ENCODE results near the gene TMEM94. TPM values are rescaled to one million over a fixed set of nuclear protein-coding genes. Genes with fewer than 3 reads are reported as not detected.
A peak's percentile ranks its signal among the peaks of the same experiment; 100 is the strongest.

TMEM94 gene
- total RNA-seq, 1 donor from 2014 or later: 197 TPM

DNA sequence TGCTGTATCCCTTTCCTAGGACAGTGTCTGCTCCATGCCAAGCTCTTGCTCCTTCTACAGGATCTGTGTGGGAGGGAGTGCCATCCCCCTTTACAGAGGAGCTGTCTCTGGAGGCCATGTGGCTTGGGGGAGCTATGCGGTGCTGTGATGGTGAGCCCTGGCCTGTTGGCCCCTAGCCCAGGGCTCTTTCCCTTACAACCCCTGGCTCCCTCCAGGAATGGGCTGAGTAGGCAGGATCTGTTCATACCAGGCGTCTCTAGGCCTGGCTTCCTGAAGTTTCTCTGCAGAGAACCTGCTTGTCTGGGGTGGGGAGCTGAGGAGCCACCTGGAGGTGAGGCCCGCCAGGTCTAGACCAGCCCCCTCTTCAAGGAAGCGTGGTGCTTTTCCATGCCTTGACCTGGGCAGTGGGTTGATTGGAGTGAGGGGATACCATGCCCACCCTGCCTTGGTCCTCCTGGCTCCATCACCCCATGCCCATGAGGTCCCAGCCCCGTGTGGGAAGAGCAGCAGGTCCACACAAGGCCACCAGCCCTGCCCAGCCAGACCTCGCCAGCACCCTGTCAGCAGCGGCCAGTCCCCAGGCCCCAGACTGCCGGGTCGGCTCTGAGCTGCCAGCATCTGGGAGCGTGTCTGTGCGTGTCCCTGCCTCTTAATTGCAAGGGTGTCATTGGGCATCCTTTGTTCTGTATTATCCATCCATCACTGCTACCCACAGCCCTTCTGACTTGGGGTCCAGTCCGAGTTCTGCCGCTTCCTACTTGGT, 83.7 kb downstream of the TMEM94 start:
- no peak for TF ChIP-seq CTCF (IDR thresholded peaks at IDR 0.05; ENCODE audit: unreplicated experiment)
- Mint-ChIP-seq H3K36me3 (ENCODE audit: insufficient read depth) (peaks cover 5% of the 10 kb centered on the region), H3K4me1 (ENCODE audit: low read depth) (peaks cover 61% of the 10 kb centered on the region), H3K27me3 (no peaks in the 10 kb centered on the region), H3K27ac (peak overlapping the region; percentile 69), H3K9me3 (ENCODE audit: low read depth) (no peaks in the 10 kb centered on the region), H3K4me3 (ENCODE audit: low read depth) (no peak overlapping the region)
- no peak for DNase-seq (ENCODE audit: low spot score, unreplicated experiment)

DNA sequence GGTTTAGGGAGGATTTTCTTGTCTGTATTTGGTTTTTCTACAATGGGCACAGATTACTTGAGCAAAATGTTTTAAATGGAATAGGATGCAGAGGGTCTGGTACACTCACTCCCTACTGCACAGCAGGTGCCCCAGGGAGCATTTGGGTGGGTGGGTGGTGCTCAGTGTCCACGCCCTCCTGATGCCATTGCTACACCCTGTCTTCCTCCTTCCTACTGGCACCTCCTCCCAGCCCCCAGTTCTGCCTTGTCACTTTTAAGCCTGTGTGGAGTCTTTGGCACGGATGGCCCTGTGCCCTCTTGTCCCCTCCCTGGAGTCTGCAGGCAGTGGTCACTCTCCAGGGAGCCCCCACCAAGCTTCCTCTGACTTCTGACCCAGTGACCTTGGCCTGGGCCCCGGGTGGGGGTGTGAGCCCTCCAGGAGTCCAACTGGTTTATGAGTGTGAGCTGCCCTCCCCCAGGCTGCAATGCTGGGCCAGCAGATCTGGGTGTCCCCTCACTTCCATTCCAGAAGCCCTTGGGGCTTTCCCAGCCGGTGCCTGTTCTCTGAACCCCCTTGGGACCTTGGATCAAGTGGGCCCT, 84.6 kb downstream of the TMEM94 start:
- Mint-ChIP-seq H3K27me3 (no peaks in the 10 kb centered on the region), H3K4me1 (ENCODE audit: low read depth) (peaks cover 57% of the 10 kb centered on the region), H3K36me3 (ENCODE audit: insufficient read depth) (peaks cover 8% of the 10 kb centered on the region), H3K9me3 (ENCODE audit: low read depth) (no peaks in the 10 kb centered on the region), H3K4me3 (ENCODE audit: low read depth) (no peak overlapping the region), H3K27ac (peak overlapping the region; percentile 51)
- DNase-seq (ENCODE audit: low spot score, unreplicated experiment): no peak
- TF ChIP-seq CTCF (IDR thresholded peaks at IDR 0.05; ENCODE audit: unreplicated experiment): no peak

- H3K36me3 Mint-ChIP-seq (ENCODE audit: insufficient read depth): peaks cover 11% of the 10 kb centered on the region
- H3K4me1 Mint-ChIP-seq (ENCODE audit: low read depth): peaks cover 55% of the 10 kb centered on the region
- no peaks in the 10 kb centered on the region for H3K9me3 Mint-ChIP-seq (ENCODE audit: low read depth)
- peak overlapping the region; percentile 72 for H3K27ac Mint-ChIP-seq
- H3K4me3 Mint-ChIP-seq (ENCODE audit: low read depth): no peak overlapping the region
- DNase-seq (ENCODE audit: low spot score, unreplicated experiment): no peak
- no peak for TF ChIP-seq CTCF (IDR thresholded peaks at IDR 0.05; ENCODE audit: unreplicated experiment)
- H3K27me3 Mint-ChIP-seq: no peaks in the 10 kb centered on the region
These were observed 85.8 kb downstream of the TMEM94 start for GRCh38 chr17:75542229-75542628.

DNA sequence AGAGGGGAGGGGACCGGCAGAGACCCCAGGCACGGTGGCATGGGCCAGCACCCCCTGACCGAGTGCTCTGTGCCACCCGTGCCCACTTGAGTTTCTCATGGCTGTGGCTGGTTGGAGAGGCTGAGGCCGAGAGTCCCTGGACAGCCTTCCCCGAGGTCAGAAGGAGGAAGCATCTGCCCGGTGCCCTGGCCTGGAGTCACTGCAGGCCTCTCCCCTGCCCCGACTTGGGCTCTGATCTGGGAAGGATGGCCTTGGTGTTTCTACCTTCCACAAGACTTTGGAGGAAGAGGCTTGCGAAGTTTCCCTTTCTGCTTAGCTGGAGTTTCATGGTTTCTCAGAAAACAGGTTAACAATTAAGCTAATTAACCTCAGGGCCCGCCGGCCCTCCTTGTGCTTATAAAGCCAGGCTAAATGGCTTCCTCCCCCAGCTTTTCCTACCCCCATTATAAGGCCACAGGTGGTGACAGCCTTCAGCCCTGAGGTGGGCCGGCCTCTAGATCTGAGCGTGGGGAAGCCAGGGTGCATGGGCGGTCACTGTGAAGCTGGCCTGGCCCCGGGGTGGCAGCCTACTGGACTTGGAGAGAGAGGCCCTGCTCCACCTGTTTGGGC, 86.4 kb downstream of the TMEM94 start:
- no peak overlapping the region for H3K4me3 Mint-ChIP-seq (ENCODE audit: low read depth)
- peaks cover 57% of the 10 kb centered on the region for H3K4me1 Mint-ChIP-seq (ENCODE audit: low read depth)
- TF ChIP-seq CTCF (IDR thresholded peaks at IDR 0.05; ENCODE audit: unreplicated experiment): no peak
- H3K27me3 Mint-ChIP-seq: no peaks in the 10 kb centered on the region
- peak overlapping the region; percentile 86 for H3K27ac Mint-ChIP-seq
- no peaks in the 10 kb centered on the region for H3K9me3 Mint-ChIP-seq (ENCODE audit: low read depth)
- no peak for DNase-seq (ENCODE audit: low spot score, unreplicated experiment)
- peaks cover 11% of the 10 kb centered on the region for H3K36me3 Mint-ChIP-seq (ENCODE audit: insufficient read depth)

- Mint-ChIP-seq H3K9me3 (ENCODE audit: low read depth) (no peaks in the 10 kb centered on the region), H3K36me3 (ENCODE audit: insufficient read depth) (peaks cover 10% of the 10 kb centered on the region), H3K27ac (peak overlapping the region; percentile 29), H3K4me3 (ENCODE audit: low read depth) (no peak overlapping the region), H3K4me1 (ENCODE audit: low read depth) (peaks cover 47% of the 10 kb centered on the region), H3K27me3 (no peaks in the 10 kb centered on the region)
- DNase-seq (ENCODE audit: low spot score, unreplicated experiment): no peak
- TF ChIP-seq CTCF (IDR thresholded peaks at IDR 0.05; ENCODE audit: unreplicated experiment): no peak
These were observed 87.8 kb downstream of the TMEM94 start for GRCh38 chr17:75544250-75544649.
